Measurements from ENCODE around the gene FAM25C.
"Not testable (repeated sequence)": the region's sequence is repeated elsewhere in the genome, so short reads cannot be mapped to it uniquely, and the experiment has no call there.

FAM25C gene

GRCh38 chr10:47999691-48000090 lies at the start of gene FAM25C:
FAM25C (minus strand) TSS chr10:47999791; CDS start chr10:47999765, 26 bp downstream.
- not testable (repeated sequence) for DNase-seq

GRCh38 chr10:48044557-48044956 lies 45.0 kb upstream of the FAM25C start:
- not testable (repeated sequence) for DNase-seq

GRCh38 chr10:48031390-48031789 lies 31.8 kb upstream of the FAM25C start:
- DNase-seq: not testable (repeated sequence)

- not testable (repeated sequence) for DNase-seq
Observed at GRCh38 chr10:48002306-48002705, 2.7 kb upstream of the FAM25C start.

DNA sequence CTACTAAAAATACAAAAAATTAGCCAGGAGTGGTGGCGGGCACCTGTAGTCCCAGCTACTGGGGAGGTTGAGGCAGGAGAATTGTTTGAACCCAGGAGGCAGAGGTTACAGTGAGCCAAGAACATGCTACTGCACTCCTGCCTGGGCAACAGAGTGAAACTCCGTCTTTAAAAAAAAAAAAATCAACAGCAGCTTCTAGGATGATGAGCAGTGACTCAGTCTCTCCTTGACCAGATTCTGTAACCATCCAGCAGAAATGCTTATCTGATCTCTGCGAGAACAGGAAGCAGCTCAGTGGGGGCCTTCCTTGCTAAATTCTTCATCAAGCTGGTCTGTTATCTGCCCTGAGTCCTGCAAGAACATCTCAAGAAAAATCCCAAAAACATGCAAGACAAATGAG lies 5.5 kb downstream of the FAM25C start:
- DNase-seq: not testable (repeated sequence)

GRCh38 chr10:47992560-47992959 lies 7.0 kb downstream of the FAM25C start:
- DNase-seq: not testable (repeated sequence)

GRCh38 chr10:47991706-47992105 lies 7.9 kb downstream of the FAM25C start:
- not testable (repeated sequence) for DNase-seq

DNA sequence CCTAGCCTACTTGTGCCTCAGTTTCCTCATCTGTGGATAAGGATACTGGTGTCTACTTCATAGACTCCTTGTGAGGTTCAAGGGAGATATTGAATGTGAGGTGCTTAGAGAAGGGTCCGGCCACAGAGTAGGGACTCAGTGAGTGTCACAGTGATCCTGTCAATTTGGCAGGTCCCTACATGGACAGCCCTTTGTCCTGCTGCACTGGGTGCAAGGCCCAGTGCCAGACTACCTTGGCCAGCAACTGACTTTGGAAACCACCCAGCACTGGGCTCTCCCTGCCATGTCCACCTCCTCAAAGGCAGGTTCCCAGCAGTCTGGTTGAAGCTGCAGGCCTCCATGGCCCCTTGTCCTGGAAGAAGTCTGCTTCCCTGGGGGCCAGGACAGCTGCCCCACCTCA lies 9.5 kb downstream of the FAM25C start:
- DNase-seq: not testable (repeated sequence)

GRCh38 chr10:47989542-47989950 lies 10.0 kb downstream of the FAM25C start:
- not testable (repeated sequence) for DNase-seq

GRCh38 chr10:47988718-47989541 lies 10.7 kb downstream of the FAM25C start:
- not testable (repeated sequence) for DNase-seq

DNA sequence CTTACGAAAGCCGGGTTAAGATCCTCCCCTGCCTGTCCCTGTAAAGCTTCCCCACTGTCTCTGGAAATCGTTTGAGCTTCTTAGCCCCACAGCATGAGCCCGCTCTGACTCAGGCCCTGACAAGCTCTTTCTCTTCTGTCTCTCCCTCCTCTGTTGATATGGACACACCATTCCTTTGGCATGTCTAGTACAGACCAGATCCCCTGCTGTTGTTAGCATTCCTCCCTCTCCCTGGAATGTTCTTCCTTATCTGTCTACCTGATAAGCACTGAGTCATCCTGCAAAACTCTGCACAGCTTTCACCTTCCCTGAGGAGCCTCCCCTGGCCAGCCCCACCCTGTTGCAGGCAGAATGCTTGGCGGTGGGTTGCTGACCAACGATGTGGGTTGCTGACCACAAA lies 11.6 kb downstream of the FAM25C start:
- DNase-seq: not testable (repeated sequence)

DNA sequence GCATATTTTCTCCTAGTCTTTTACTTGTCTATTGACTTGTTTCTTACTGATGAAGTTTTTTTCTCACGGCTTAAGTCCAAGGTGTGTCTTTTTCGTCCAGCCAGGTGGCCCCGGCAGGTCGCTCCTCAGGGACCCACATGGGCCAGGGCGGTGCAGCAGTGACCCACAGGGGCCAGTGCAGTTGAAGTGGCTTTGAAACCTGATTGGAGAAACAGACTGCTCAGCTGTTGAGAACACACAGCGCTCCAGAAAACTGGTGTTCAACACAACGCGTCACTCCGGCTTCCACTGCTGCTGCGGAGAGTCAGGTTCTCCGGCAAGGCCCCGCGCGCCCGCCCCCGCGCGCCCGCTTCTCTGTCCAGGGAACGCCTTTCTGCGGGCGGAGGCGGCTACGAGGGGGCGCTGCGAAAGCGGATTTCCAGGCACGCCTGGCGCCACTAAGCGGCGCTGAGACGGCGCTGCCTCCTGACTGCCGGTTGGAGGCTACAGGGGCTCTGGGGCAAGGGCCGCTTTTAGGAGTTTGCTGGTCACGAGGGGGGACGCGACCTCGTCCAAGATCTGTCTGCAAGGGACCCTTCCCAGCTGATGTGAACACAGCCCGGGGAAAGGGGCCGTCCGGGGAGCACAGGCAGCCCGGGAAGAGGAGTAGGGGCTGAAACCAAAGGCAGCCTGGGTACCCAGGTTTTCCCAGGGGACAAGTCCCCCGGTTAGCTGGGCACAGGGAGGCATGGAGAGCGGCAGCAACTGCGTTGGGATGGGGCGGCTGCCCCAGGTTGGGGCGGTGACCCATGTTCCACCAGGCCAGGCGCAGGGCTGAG lies 13.0 kb downstream of the FAM25C start:
- DNase-seq: not testable (repeated sequence)

DNA sequence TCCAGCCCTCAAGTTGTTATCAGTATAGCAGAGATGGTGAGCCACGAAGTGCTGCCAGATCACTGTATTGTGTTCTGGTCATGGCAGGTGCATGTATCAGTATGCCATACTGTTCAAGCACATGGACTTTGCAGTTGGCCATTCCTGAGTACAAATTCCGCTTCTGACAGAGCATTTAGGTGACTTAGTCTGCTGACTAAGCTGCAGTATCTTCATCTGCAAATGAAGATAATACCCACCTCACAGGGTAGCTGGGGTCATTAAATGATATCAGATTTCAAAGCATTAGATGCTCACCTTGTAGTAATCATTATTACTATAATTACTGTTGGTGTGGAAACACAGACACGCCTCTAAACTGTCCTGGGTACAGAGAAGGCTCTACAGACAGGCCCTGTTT lies 24.2 kb downstream of the FAM25C start:
- peak; percentile 20 for DNase-seq

DNA sequence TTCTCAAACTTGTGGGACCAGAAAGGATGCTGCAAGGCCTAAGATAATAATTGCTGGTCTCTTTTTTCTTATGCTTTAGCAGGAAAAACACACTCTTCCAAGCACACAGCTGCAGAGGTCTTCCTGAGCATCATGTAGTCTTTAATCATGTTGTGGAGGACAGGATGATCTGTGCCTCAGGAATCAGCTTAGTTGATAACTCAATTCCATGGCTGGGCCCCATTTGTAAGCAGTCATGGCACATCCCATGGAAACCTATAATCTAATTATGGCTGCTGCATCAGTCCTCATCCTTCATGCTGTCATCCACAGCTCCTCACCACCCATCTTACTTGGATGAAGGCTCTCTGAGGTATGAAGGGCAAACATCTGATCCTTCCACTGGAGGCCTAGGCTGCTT lies 26.5 kb downstream of the FAM25C start:
- DNase-seq: not testable (repeated sequence)

- not testable (repeated sequence) for DNase-seq
Observed at GRCh38 chr10:47972077-47972476, 27.5 kb downstream of the FAM25C start.

DNA sequence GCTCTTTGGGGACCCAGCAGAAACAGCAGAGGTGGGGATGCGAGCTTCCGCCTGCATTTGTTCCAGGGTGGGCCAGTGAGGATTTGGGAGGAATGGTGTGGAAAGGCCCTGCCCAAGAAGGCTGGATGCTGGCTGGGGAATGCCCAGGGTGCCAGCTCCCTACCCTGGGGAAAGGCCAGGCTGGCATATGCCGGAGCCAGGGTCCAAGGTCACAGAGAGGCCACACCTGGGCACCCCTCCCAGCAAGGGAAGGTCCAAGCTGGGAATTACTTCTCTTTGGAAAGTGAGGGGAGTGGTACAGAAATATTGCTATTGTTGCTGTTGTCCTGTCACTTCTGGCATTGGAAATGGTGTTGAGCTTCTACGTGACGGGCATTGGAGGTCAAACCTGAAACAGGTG lies 28.0 kb downstream of the FAM25C start:
- not testable (repeated sequence) for DNase-seq

- not testable (repeated sequence) for DNase-seq
Observed at GRCh38 chr10:47970047-47970446, 29.5 kb downstream of the FAM25C start.

DNA sequence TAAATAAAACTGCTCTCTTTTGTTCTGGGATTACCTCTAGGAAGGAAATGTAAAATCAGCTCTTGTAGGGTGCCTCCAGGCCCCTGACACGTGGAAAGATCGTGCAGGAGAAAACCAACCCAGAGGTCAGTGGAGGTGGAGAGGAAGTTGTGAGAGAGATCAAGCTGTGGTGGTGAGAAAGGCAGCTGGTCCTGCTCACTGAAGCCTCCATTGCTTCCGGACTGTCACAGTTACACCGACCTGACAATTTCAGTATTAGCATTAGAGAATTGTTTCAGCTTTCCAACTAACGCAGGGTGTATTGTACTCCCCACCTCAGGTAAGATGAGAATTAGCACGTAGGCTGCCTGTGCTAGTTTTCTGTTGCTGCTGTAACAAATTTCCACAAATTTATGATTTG lies 30.6 kb downstream of the FAM25C start:
- not testable (repeated sequence) for DNase-seq

GRCh38 chr10:47964280-47965063 lies 35.1 kb downstream of the FAM25C start:
- DNase-seq: not testable (repeated sequence)

DNA sequence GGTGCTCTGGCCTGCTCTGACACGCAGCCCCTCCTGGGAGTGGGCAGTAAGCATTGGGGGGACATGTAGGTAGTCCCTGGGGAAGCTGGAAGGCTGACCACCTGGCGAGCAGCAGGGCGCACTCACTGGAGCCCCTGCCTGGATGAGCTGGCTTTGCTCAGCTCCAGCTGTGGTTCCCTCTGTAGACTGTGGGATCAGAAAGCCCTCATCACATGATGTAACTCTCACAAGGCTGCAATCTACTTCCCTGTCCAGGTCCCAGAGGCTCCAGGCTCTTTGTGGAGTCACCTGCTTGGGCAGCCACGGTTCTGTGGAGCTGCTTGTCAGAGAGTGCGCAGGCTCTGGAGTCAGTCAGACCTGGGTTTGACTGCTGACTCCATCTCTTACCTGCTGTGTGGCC lies 36.8 kb downstream of the FAM25C start:
- DNase-seq: not testable (repeated sequence)

DNA sequence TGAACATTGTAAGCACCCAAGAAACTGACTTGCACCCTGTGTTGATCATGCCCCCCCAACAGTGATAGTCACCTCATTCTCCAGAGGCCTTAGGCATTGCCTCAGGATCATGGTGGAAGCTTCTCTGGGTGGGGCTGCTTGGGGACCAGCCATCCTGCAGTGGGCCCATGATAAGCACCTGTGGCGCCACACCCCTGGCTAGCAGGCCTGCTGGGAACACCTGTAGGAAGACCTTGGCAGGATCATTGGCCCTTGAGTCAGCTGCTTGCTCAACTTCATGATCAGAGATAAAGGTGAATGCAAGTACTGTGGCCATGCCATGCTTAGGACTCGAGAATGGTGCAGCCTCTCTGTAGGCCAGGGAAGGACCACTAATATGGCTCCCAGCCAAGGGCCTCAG lies 38.9 kb downstream of the FAM25C start:
- DNase-seq: not testable (repeated sequence)

DNA sequence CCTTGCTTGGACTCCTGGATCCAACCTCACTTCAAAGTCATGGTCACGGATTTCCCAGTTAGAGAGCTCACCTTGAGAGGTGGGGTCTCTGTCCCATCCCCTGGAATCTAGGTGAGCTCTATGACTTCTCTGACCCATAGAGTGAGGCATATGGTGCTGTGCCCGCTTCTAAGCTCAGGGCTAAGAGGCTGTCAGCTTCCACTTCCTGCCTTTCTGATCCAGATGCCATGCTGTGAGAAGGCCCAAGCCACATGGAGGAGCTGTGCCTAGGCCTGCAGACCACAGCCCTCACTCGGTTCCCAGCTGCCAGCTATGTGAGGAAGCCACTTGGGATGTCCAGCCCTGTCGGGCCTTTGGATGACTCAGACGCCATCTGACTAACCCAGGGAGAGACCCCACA lies 39.9 kb downstream of the FAM25C start:
- not testable (repeated sequence) for DNase-seq

- not testable (repeated sequence) for DNase-seq
Observed at GRCh38 chr10:47957158-47957557, 42.4 kb downstream of the FAM25C start.

All from NCI-H748 treated with DMSO at 0.1 percent for 48 hours (cell line).